MM.1S (cell line): ENCODE measurements around the gene CAPRIN1.

Experiments used
- DNase-seq: peaks from one replicate; pipeline ENCODE4 v3.0.0-alpha.2; 2015
- H2AFZ ChIP-seq: fragments of 300-600 bp; sonication (generic); 2 replicates; pipeline ENCODE4 v1.6.0; 2016; ENCODE audit warnings: antibody characterized with exemption, low read length
- H3F3A ChIP-seq: fragments of 300-600 bp; sonication (generic); 2 replicates; pipeline ENCODE4 v1.6.1; 2016; ENCODE audit warnings: mild to moderate bottlenecking, antibody characterized with exemption, low read length, moderate library complexity, mixed read lengths; ENCODE audit not compliant: insufficient read depth
- H3K27ac ChIP-seq: fragments of 300-600 bp; sonication (generic); 2 replicates; pipeline ENCODE4 v1.5.1; 2016; ENCODE audit warnings: mild to moderate bottlenecking, low read length
- H3K27me3 ChIP-seq: fragments of 300-600 bp; sonication (generic); replicated peaks from 2 replicates; pipeline ENCODE4 v1.6.0; 2016; ENCODE audit warnings: low read length; ENCODE audit not compliant: insufficient read depth
- H3K36me3 ChIP-seq: fragments of 300-600 bp; sonication (generic); replicated peaks from 2 replicates; pipeline ENCODE4 v1.6.1; 2016; ENCODE audit warnings: mild to moderate bottlenecking, low read length, mixed read lengths; ENCODE audit not compliant: insufficient read depth
- H3K4me1 ChIP-seq: fragments of 300-600 bp; sonication (generic); 2 replicates; pipeline ENCODE4 v1.6.1; 2016; ENCODE audit warnings: low read length, mixed read lengths
- H3K4me2 ChIP-seq: fragments of 300-600 bp; sonication (generic); 2 replicates; pipeline ENCODE4 v1.6.0; 2016; ENCODE audit warnings: low read depth, low read length
- H3K4me3 ChIP-seq: fragments of 300-600 bp; sonication (generic); 2 replicates; pipeline ENCODE4 v1.5.1; 2016; ENCODE audit warnings: low read length, mixed read lengths
- H3K79me2 ChIP-seq: fragments of 300-600 bp; sonication (generic); 2 replicates; pipeline ENCODE4 v1.6.1; 2016; ENCODE audit warnings: mixed run types, low read length, mixed read lengths
- H3K9ac ChIP-seq: fragments of 300-600 bp; sonication (generic); 2 replicates; pipeline ENCODE4 v1.6.1; 2016; ENCODE audit warnings: low read length, mixed read lengths
- H3K9me2 ChIP-seq: fragments of 300-600 bp; sonication (generic); replicated peaks from 2 replicates; pipeline ENCODE4 v1.6.1; 2016; ENCODE audit warnings: mild to moderate bottlenecking, low read length, mixed read lengths; ENCODE audit not compliant: insufficient read depth
- H3K9me3 ChIP-seq: fragments of 300-600 bp; sonication (generic); replicated peaks from 2 replicates; pipeline ENCODE4 v1.6.1; 2016; ENCODE audit warnings: mild to moderate bottlenecking, low read length, mixed read lengths; ENCODE audit not compliant: insufficient read depth
- H4K20me1 ChIP-seq: fragments of 300-600 bp; sonication (generic); 2 replicates; pipeline ENCODE4 v1.6.1; 2016; ENCODE audit warnings: mild to moderate bottlenecking, low read length, moderate library complexity, mixed read lengths; ENCODE audit not compliant: insufficient read depth
- CTCF ChIP-seq: fragments of 300-600 bp; sonication (generic); IDR thresholded peaks from 2 replicates; pipeline ENCODE4 v1.5.1; 2016; ENCODE audit warnings: antibody characterized with exemption, low read length, mixed read lengths
- EZH2 ChIP-seq: fragments of 300-600 bp; sonication (generic); optimal IDR thresholded peaks from 2 replicates; pipeline ENCODE3; 2017; ENCODE audit warnings: low read depth, mild to moderate bottlenecking, antibody characterized with exemption, low read length, mixed read lengths
- EZH2phosphoT487 ChIP-seq: fragments of 300-600 bp; sonication (generic); IDR thresholded peaks from 2 replicates; pipeline ENCODE4 v1.6.1; 2018; ENCODE audit warnings: antibody characterized with exemption, low read length

CAPRIN1 gene

GRCh38 chr11:34126959-34127848, 75.7 kb downstream of the CAPRIN1 start:
- H3K4me1 ChIP-seq, result no peaks in the 10 kb centered on the region
- no peaks in the 10 kb centered on the region for H3F3A ChIP-seq
- no peaks in the 10 kb centered on the region for H4K20me1 ChIP-seq
- no peaks in the 10 kb centered on the region for H3K9me3 ChIP-seq
- H3K4me3 ChIP-seq, result no peak overlapping the region
- no peak overlapping the region for H2AFZ ChIP-seq
- H3K4me2 ChIP-seq, result no peak overlapping the region
- no peaks in the 10 kb centered on the region for H3K27me3 ChIP-seq
- peaks cover 11% of the 10 kb centered on the region for H3K36me3 ChIP-seq
- H3K9ac ChIP-seq, result no peak overlapping the region
- DNase-seq, result no peak
- H3K79me2 ChIP-seq, result no peaks in the 10 kb centered on the region
- no peak overlapping the region for H3K27ac ChIP-seq
- TF ChIP-seq EZH2 (no peak), EZH2phosphoT487 (no peak), CTCF (no peak)
- H3K9me2 ChIP-seq, result no peaks in the 10 kb centered on the region

- Histone ChIP-seq H3K27me3 (no peaks in the 10 kb centered on the region), H3K4me2 (no peak overlapping the region), H3K36me3 (peaks cover 5% of the 10 kb centered on the region; the same call in 1 of the 2 replicates), H3K27ac (no peak overlapping the region), H3F3A (no peaks in the 10 kb centered on the region), H4K20me1 (no peaks in the 10 kb centered on the region), H3K9me3 (no peaks in the 10 kb centered on the region), H2AFZ (no peak overlapping the region), H3K9ac (no peak overlapping the region), H3K79me2 (no peaks in the 10 kb centered on the region), H3K4me1 (no peaks in the 10 kb centered on the region), H3K9me2 (no peaks in the 10 kb centered on the region), H3K4me3 (no peak overlapping the region)
- no peak for DNase-seq
- TF ChIP-seq CTCF (no peak), EZH2 (no peak), EZH2phosphoT487 (no peak)
These were observed 77.3 kb downstream of the CAPRIN1 start for GRCh38 chr11:34128824-34129223.

GRCh38 chr11:34132261-34132965, 80.9 kb downstream of the CAPRIN1 start:
- no peak for DNase-seq
- no peaks in the 10 kb centered on the region for H4K20me1 ChIP-seq
- H3K9me3 ChIP-seq, result no peaks in the 10 kb centered on the region
- no peak overlapping the region for H3K4me2 ChIP-seq
- no peak for TF ChIP-seq CTCF
- TF ChIP-seq EZH2phosphoT487, result no peak
- TF ChIP-seq EZH2, result no peak
- no peaks in the 10 kb centered on the region for H3K27me3 ChIP-seq
- no peaks in the 10 kb centered on the region for H3F3A ChIP-seq
- peaks cover 5% of the 10 kb centered on the region; the same call in 1 of the 2 replicates for H3K36me3 ChIP-seq
- H3K79me2 ChIP-seq, result no peaks in the 10 kb centered on the region
- H3K4me1 ChIP-seq, result no peaks in the 10 kb centered on the region
- no peak overlapping the region for H3K9ac ChIP-seq
- no peak overlapping the region for H2AFZ ChIP-seq
- H3K27ac ChIP-seq, result no peak overlapping the region
- H3K9me2 ChIP-seq, result no peaks in the 10 kb centered on the region
- H3K4me3 ChIP-seq, result no peak overlapping the region
